GM12892 (cell line): ENCODE data around the gene SLC4A5.

Experiments used
- POLR2A ChIP-seq: IDR thresholded peaks from 2 replicates; pipeline ENCODE4 v1.6.1; 2011; ENCODE audit warnings: low read depth, low read length, control low read depth
- POLR2AphosphoS5 ChIP-seq: IDR thresholded peaks from 2 replicates; pipeline ENCODE4 v1.6.1; 2011; ENCODE audit warnings: low read depth, low read length, control low read depth
- TAF1 ChIP-seq: IDR thresholded peaks from 2 replicates; pipeline ENCODE4 v1.6.1; 2011; ENCODE audit warnings: low read depth, mild to moderate bottlenecking, control low read depth, low read length, borderline replicate concordance

GRCh38 chr2:74264281-74264680 is 78.9 kb downstream of the SLC4A5 start:
- TF ChIP-seq POLR2A = no peak
- no peak for TF ChIP-seq POLR2AphosphoS5
- no peak for TF ChIP-seq TAF1
